Inflammatory macrophage treated with lipopolysaccharide for 1 hour (primary cell): Measurements from ENCODE around the gene DNASE1.
"Not testable (repeated sequence)": the region's sequence is repeated elsewhere in the genome, so short reads cannot be mapped to it uniquely, and the experiment has no call there.

Experiments used
- DNase-seq, 2 donors: peaks; one replicate each; pipeline ENCODE4 v3.0.0-alpha.2; 2020 to 2022

Gene DNASE1

DNA sequence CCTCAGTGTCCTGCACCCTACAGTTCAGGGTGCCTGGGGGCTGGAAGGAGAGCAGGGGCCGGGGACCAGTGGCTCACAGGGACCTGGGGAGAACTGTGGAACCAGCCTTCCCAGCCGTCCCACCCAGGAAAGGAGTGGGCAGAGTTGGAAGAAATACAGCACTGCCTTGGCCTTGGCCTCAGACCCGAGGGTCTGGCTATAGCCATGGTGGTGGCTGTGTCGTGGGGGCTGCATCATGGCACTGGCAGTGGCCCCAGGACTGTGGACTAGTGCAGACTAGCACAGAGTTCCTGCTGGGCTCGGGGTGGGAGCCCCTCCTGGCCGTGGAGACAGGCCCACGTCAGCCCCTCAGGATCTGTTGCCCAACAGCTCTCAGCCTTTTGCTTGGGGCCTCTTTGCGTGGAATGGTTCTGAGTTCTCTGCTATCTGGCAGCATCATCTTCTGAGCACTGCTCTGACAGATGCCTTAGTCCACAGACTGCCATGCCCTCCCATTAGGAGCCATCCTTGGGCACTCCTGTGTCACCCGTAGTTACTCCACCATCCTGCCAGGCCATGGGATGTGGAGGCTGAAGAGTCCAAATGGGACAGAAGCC, 12.6 kb upstream of the DNASE1 start:
- no peak for DNase-seq

DNA sequence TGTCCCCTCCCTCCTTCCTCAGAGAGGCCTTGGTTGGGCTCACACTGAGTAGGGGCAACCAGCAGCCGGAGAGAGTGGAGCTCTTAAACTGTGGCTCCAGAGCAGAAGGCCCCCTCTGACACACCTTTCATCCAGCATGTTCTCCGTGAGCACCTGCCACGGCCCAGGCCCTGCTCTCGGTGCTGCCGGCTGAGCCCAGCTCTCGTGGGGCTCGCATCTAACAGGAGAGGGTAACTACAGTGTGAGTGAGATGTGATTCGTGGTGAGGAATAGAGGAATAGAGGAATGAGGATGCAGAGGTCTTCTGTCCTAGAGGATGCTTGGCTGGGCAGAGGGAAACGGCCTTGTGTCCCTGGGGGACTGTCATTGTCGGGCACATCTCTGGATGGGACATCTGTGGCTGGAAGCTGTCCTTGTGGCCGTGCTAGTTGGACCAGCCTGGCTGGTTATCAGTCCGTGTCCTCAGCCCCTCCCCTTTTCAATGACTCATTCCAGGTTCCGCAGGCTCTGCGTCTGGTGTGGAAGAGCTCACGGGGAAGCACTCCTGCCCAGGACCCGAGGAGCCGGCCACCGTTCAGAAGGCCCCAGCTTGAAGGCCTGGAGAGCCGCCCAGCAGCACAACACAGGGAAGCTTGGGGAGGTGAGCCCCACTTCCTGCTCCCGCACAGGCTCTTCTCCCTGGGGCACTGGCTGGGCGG, 11.9 kb upstream of the DNASE1 start:
- DNase-seq, result no peak

DNA sequence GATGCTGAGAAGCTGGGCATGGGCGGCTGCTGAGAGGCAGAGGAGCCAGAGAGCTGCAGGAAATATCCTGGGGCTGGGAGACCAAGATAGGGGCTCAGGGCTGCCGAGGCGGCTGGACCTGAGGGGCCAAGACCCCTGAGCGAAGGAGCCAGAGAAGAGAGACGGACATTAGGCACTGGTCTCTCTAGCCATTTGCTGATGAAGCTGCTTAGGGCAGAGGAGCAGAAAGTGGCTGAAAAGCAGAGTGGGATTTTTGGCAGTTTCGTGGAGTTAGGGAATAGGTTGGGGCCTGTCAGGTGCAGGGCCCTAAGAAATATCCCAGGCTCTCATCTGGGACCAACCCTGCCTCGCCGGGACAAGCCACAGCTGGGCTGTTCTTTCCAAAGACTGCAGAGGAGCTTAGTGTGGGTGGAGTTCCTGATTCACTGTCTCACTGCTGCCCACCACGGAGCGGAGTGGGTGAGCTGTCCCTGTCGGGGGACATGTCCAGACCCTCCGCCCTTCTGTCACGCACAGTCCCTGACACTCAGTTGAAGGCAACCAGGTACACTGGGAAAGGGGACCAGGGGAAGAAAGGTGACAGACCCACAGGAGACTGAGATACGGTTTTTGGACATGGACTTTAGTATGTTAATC, 11.3 kb upstream of the DNASE1 start:
- no peak for DNase-seq

DNA sequence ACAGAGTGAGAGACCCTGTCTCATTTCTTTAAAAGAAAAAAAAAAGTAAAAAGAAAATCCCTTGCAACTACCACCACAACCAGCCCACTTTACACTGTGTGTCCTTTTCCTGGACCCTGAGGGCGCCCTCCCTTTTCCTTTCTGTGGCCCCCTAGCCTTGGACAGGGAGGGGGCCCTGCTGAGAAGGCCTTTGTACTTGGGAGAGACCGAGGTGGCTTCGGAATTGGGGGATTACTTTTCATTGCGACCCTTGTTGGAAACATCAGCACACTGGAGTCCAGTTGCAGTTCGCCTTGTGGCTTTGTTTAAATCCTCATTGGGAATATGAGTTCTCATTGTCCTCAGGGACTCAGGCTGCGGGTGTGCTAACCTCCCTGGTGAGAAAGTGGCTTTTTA, 9.4 kb upstream of the DNASE1 start:
- no peak for DNase-seq

DNA sequence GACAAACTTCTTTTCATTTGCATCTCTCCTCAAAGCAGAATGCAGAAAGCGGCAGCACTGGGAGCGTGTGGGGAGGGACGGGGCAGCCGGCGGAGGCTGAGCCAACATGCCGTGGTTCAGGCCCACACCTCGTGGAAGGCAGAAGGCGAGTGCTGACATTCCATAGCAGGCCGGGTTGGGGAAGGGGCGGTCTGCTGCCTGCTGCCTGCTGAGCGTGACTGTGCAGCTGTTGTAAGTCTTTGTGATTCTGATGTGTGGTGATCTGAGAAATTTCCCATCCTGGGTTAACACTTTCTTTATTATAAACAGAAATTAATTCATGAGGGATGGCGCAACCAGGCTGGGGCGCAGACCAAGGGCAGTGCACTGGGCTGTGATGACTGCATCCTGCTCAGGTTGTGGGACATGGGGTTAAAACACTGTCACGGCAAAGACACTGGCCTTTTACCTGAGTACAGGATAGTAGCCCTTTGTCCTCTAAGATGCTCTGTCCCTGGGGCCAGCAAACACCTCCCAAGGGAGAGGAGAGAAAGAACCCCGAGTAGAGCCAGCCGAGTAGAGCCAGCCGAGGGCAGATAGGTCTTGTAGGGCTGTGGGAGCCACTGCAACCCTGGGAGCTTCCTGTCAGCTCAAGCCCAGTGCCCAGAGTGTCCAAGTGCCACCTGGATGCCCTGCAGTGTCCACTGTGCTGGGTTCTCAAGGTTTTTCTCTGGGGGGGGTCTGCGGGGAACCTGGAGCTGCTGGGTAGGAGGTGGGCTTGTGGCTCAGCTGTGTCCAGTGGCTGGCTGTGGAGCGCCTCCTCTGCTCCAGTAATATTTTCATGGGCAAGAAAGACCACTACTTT, 8.8 kb upstream of the DNASE1 start:
- DNase-seq, result no peak

DNA sequence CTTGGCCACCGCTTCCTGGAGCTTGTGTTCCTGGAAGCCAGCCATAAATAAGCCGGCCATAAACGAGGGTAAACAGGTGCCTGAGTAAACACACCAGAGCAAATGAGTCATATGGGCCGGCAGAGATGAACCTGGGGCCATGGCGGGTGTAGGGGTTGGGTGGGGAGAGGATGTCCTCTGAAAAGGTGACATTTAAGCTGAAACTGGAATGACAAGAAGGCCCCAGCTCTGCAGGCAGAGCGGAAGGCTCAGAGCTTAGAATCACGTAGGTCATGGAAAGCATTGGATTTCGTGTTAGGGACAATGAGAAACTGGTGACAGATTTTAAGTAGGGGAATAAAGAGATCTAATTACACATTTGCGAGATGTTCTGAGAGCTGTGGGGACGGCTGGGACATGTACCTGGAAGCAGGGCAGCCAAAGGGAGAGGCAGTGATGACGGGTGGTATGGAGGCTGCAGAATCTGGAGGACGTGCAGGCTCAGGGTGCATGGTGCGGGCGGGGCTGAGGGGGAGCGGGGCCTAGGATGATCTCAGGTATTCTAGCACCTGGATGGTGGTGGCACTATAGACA, 8.1 kb upstream of the DNASE1 start:
- no peak for DNase-seq

DNA sequence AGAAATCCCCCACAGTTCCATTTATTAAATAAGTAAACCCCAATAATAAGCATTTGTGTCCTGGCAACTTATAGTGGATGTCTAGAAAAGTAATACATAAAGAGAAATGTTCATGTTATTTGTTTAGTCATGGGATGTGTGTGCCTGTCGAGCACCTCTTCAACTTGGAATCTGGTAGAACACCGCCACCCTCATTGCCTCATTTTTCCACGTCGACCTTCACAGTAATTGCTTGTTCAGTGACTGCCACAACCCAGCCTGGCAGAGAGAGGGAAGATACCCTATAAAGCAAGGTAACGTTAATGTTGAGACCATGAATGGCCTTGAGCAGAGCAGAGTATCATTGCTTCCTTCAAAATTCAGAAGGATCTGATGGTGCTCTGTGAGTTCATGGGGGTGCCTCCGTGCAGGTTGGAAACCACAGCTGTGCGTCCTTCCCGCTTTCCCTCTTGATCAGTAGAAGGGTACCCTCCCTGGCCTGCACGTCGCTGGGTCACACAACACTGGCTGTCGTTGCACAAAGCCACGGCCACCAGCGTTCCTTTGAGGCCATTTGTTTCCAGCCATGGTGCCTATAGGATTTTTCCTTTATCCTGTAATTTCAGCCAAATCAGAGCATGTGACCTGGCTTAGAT, 3.7 kb upstream of the DNASE1 start:
- DNase-seq, result no peak

DNA sequence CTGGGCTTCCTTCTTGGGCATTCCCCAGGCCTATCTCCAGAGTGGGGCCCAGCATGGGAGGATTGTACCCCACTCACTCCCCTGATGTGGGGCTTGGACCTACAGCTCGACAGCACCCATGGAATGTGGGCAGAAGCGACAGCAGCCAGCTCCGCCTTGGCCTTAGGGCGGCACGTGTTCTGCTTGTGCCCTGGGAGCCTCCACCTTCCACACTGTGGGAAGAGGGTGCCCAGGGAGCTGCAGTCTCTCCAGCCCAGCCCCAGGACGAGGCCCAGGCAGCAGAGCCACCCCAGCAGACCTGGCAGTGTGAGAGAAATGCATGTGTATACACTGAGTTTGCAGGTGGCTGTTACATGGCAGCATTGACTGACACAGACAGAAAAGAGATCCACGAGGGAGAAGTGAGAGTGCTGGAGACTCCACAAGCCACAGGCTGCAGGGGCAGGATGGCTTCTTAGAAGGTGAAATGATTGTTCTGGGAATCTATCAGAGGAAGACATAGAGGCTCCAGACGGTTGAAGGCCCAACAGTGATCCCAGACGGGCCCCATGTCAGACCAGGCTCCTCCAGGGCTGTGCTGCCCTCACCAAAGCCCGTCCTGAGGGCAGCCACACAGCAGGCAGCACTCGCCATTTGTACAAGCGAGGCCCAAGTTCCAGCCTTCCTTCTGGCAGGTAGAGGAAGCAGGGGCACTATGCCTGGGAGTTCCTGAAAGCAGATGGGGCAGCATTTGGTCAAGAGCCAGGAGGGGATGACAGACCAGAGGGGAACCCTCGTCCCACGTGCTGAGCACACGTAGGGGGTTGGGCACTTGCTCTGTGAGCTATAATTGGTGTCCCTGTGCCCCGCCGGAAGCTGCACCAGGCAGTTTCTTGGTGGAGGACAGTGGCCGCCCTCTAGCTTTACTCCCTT, 2.8 kb upstream of the DNASE1 start:
- DNase-seq, result no peak

DNA sequence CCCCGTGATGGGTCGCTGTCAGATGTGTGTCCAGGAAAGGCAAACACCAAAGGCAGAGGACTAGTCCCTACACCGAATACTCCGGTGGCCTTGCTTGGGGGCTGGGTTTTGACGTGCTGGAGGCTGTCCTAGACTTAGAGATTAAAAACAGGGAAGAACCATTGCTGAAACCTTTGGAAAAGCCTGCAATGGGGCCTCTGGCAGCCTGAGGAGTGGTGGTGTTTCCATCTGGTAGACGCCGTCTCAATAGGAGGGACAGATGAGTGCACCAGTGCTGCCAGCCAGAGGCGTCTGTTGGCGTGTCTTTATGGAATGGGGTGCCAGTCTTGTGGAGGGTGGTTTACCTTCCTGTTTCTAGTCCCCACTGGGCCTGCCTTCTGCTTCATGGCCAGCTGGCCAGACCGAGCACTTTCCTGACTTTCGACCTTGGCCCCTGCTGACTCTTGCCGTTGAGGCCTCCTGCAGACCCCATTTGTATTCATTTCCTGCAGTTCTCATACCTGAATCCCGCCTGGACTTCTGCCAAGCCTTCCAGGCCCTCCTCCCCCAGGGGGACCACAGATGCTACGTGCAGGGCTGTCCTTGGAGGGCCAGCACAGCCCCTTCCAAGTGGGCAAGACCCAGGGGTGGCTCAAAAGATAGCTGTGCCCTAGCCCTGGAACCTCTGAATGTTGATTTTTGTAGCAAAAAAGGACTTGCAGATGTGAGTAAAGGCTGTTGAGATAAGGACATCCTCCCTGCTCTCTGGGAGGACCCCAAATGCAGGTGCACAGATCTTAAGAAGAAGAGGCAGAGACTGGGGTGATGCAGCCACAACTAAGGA, 1.9 kb upstream of the DNASE1 start:
- no peak for DNase-seq

DNA sequence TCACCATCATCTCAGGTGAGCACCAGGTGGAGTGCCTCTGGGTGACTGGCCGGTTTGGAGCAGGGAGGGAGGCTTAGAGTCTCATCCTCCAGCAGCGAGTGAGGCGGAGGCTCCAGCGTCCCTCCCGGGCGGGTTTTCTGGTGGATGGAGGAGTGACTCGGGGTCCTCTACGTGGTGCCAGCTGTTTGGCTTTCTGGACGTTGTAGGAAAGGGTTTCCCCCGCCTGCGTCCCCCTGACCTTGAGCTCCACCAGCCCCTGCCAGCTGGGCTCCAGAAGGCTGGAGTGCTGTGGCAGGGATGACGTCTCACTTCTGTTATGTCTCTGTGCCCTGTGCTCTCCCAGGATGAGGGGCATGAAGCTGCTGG, 522 bp downstream of the DNASE1 start:
- DNase-seq, result no peak

DNA sequence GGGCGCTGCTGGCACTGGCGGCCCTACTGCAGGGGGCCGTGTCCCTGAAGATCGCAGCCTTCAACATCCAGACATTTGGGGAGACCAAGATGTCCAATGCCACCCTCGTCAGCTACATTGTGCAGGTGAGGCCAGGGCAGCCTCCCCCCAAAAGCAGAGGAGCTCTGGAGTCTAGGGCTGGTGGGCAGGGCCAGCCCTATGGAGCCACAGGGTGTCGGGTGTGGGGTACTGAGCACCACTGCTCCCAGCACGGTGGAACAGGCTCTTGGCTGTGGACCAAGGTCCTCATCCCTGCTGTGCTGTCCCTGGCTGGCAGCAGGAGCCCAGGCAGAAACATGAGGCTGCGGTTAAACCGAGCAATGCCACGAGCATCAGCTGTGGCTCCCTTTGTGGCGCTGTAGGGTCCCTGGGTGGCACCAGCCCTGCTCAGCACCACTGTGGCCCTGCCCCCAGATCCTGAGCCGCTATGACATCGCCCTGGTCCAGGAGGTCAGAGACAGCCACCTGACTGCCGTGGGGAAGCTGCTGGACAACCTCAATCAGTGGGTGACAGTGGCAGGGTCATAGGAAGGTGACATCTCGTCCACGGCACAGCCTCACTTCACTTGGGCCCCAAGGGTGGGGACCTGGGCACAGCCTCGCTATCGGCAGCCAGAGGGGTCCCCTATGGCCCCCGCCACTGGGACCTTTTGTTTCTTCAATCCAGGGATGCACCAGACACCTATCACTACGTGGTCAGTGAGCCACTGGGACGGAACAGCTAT, 1.1 kb downstream of the DNASE1 start:
- DNase-seq, result no peak

DNA sequence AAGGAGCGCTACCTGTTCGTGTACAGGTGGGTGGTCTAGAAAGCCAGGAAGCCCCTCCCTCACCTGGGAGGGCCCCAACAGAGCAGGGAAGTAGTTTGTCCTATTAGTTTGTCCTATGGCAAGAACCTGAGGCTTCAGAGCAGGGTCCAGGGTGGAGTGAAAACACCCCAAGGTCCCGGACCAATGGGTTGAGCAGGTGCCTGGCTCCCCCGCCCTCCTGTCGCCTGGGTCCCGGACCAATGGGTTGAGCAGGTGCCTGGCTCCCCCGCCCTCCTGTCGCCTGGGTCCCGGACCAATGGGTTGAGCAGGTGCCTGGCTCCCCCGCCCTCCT, 1.6 kb downstream of the DNASE1 start:
- DNase-seq, result not testable (repeated sequence)

DNA sequence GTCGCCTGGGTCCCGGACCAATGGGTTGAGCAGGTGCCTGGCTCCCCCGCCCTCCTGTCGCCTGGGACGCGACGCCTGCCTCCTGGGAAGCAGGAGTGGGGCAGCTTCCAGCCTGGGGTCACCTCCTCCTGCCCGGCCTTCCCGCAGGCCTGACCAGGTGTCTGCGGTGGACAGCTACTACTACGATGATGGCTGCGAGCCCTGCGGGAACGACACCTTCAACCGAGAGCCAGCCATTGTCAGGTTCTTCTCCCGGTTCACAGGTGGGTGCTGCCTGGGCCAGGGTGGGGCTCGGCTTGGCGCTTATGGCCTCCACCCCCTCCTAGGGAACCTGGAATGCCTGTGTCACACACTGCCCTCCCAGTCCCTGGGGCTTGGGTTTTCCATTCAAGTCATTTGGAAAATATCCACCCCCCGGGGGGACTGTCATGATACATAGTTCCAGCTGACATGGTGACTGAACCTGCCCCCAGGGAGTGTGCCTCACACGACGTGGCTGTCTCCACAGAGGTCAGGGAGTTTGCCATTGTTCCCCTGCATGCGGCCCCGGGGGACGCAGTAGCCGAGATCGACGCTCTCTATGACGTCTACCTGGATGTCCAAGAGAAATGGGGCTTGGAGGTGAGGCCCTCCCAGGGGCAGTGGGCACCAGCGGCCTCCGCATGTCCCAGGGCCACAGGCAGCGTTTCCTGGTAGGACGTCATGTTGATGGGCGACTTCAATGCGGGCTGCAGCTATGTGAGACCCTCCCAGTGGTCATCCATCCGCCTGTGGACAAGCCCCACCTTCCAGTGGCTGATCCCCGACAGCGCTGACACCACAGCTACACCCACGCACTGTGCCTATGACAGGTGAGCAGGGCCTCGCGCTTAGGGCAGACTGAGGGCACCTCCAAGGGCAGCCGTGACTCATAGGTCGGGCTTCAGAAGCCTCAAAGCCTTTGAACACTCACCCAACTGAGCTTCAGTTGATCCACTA, 2.3 kb downstream of the DNASE1 start:
- DNase-seq, result no peak

DNA sequence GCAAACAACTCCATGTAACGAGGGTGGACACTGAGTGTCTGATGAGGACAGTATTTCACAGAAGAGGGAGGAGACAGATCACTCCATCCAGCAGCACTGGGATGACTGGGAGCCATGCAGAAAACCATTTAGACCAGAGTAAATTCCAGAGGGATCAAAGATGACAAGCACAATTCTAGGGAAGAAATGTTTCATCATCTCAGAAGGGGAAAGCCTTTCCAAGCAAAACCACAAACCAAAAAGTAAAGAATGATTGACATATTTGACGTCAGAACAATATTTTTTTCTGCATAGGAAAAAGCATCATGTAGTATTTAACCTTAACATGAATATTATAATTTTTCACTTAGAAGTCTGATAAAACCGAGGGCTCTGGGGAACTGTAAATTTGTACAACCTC, 4.8 kb downstream of the DNASE1 start:
- DNase-seq, result no peak

DNA sequence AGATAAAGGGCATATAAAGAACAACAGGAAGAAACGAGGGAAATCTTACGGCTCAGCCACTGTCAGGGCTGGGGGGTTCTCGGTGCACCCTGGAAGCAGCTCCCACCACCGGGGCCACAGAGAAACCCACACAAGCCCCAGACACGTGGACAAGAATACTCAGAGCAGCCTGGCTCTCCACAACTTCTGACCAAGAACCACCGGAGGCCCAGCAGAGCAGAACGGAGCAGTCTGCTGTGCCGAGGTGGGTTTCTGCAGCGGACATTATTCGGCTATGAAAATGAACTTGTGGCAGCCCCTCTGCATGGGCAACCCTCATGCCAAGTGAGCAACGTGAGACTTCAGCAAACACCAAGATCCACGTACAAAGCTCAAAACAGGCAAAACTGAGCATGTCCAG, 6.8 kb downstream of the DNASE1 start:
- DNase-seq, result no peak

DNA sequence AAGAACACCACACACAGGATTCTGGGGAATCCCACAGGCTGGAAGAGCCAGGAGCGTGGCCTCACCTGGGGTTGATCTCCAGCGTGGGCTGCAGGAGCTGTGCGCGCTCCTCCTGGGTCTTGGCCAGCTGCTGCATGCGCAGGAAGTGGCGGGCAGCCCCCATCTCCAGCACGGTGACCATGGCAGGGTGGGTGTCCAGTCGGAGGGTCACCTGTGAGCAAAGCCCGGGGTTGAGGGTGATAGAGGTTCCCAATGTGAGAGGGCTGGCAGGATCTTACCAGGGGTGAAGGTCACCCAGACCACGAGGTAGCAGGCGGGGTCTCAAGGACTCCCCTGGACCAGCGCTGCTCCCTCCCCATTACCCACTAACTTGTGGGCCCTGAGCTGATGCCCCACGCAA, 7.4 kb downstream of the DNASE1 start:
- no peak for DNase-seq

DNA sequence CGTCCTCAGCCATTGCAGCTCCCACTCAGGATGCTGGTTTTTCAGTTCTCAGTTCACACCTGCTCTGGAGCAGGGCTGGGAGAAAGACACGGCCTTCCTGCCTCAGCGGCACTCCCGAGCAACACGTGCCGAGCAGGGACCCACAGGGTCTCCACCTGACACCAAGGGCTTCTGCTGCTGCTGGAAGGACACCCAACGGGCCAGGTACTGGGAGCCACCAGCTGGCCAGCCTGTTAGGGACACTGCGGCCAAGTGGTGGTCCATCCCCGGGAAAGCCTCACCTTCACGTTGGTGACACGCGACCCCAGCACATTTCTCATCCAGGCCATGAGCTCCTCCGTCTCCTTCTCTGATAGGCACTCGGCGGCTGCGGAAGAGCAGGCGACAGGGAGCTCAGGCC, 8.1 kb downstream of the DNASE1 start:
- DNase-seq, result no peak

DNA sequence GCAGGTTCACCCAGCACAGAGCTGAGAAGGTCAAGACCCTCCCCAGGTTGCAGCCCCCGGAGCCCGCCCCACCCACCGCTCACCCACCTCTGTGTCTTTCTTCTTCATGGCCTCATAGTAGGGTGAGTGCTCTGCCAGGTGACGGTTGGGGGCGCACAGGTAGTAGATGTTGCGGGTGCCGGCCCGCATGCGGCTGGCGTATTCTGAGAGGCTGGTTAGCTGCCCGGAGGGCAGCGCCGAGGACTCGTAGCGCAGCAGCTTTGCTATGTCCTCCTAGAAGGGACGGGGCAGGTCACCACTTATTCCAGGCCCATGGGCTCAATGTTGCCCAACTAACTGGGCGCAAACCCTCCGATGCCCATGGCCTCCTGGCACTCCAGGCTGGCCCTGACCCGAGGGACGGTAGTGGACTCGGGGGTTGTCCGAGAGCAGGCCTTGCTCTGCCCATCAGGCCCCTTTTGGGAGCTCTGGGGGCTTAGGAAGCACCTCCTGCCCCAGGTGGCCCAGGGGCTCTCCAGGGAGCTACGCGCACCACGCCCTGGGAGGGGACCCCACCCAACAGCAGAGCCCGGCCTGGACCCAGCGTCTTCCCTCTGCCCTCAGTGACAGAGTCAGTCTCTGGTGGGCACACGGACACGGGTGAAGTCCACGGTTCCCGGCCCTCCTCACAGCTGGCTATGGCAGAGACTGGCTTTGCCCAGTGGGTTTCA, 9.9 kb downstream of the DNASE1 start:
- no peak for DNase-seq
